Measurements from ENCODE around the gene CPEB1. TPM values are rescaled to one million over a fixed set of nuclear protein-coding genes. Genes with fewer than 3 reads are reported as not detected.

The CPEB1 gene
- total and polyA plus RNA-seq, 2 of the 13 experiments (the other 11 are each of a cell fraction or from before 2014, with no cell fraction given): 0.03 to 0.07 TPM

DNA sequence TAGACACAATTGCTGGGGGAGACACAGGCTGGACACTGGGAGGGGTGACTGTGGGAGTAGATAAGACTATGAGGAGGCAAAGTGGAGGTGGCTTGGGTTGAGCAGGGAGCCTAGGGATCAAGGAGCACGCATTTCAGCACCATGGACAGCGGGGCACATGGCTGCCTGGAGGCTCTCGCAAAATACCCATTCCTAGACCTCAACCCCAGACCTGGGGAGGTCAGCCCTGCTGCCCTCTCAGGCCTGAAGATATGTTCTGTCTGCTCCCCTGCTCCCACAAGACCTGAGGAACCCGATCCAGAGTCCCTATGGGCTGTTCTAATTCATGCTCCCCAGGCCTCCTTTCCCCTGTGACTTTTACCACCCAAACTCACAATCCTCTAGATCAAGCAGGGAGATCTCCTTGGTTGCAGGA is 16.0 kb upstream of the CPEB1 start (continued):
- TF ChIP-seq, protein P1, sequence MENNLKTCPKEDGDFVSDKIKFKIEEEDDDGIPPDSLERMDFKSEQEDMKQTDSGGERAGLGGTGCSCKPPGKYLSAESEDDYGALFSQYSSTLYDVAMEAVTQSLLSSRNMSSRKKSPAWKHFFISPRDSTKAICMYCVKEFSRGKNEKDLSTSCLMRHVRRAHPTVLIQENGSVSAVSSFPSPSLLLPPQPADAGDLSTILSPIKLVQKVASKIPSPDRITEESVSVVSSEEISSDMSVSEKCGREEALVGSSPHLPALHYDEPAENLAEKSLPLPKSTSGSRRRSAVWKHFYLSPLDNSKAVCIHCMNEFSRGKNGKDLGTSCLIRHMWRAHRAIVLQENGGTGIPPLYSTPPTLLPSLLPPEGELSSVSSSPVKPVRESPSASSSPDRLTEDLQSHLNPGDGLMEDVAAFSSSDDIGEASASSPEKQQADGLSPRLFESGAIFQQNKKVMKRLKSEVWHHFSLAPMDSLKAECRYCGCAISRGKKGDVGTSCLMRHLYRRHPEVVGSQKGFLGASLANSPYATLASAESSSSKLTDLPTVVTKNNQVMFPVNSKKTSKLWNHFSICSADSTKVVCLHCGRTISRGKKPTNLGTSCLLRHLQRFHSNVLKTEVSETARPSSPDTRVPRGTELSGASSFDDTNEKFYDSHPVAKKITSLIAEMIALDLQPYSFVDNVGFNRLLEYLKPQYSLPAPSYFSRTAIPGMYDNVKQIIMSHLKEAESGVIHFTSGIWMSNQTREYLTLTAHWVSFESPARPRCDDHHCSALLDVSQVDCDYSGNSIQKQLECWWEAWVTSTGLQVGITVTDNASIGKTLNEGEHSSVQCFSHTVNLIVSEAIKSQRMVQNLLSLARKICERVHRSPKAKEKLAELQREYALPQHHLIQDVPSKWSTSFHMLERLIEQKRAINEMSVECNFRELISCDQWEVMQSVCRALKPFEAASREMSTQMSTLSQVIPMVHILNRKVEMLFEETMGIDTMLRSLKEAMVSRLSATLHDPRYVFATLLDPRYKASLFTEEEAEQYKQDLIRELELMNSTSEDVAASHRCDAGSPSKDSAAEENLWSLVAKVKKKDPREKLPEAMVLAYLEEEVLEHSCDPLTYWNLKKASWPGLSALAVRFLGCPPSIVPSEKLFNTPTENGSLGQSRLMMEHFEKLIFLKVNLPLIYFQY (CRISPR knock-in tag; IDR thresholded peaks at IDR 0.05; ENCODE audit: borderline replicate concordance): 0 out of 2 replicates have a peak, but pooled peaks have one; percentile 54
- TF ChIP-seq ZNF256 (CRISPR knock-in tag; conservative IDR thresholded peaks at IDR 0.05) (peak; percentile 92), ZC3H13 (CRISPR knock-in tag; IDR thresholded peaks at IDR 0.05) (0 out of 2 replicates have a peak, but pooled peaks have one; percentile 42), ZNF589 (CRISPR knock-in tag; conservative IDR thresholded peaks at IDR 0.05) (peak; percentile 81), NCOR1 (IDR thresholded peaks at IDR 0.05; ENCODE audit: borderline replicate concordance, low read length) (no peak), SOX13 (IDR thresholded peaks at IDR 0.05) (no peak), SOX13 (CRISPR knock-in tag; conservative IDR thresholded peaks at IDR 0.05 in 1 of 2, IDR thresholded peaks at IDR 0.05 in 1 of 2) (peak in 1 of 2 experiments; percentile 38; a peak in 1 of 4 replicates), HOXA5 (CRISPR knock-in tag; IDR thresholded peaks at IDR 0.05) (peak; percentile 92), RFXAP (CRISPR knock-in tag; IDR thresholded peaks at IDR 0.05; ENCODE audit: borderline replicate concordance) (peak; percentile 55; the same call in 1 of the 2 replicates), RAD51 (IDR thresholded peaks at IDR 0.05; ENCODE audit: borderline replicate concordance) (no peak), GFI1 (CRISPR knock-in tag; IDR thresholded peaks at IDR 0.05; ENCODE audit: borderline replicate concordance) (no peak), SIN3B (IDR thresholded peaks at IDR 0.05; ENCODE audit: low read length) (no peak), ZNF598 (CRISPR knock-in tag; IDR thresholded peaks at IDR 0.05; ENCODE audit: borderline replicate concordance) (no peak), MED1 (CRISPR knock-in tag; IDR thresholded peaks at IDR 0.05) (peak; percentile 50; the same call in 1 of the 2 replicates), ZNF644 (CRISPR knock-in tag; IDR thresholded peaks at IDR 0.05; ENCODE audit: low read depth) (no peak; the same call in 1 of the 2 replicates), SCMH1 (CRISPR knock-in tag; IDR thresholded peaks at IDR 0.05; ENCODE audit: borderline replicate concordance) (no peak), PAX8 (CRISPR knock-in tag; IDR thresholded peaks at IDR 0.05; ENCODE audit: borderline replicate concordance) (no peak), SNAPC5 (CRISPR knock-in tag; IDR thresholded peaks at IDR 0.05; ENCODE audit: borderline replicate concordance) (no peak), ATF3 (CRISPR knock-in tag; IDR thresholded peaks at IDR 0.05) (peak; percentile 66; the same call in 1 of the 2 replicates)
- TF ChIP-seq, protein P2, sequence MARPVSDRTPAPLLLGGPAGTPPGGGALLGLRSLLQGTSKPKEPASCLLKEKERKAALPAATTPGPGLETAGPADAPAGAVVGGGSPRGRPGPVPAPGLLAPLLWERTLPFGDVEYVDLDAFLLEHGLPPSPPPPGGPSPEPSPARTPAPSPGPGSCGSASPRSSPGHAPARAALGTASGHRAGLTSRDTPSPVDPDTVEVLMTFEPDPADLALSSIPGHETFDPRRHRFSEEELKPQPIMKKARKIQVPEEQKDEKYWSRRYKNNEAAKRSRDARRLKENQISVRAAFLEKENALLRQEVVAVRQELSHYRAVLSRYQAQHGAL (CRISPR knock-in tag; IDR thresholded peaks at IDR 0.05; ENCODE audit: not compliant biosample characterization): no peak
- TF ChIP-seq, protein P3, sequence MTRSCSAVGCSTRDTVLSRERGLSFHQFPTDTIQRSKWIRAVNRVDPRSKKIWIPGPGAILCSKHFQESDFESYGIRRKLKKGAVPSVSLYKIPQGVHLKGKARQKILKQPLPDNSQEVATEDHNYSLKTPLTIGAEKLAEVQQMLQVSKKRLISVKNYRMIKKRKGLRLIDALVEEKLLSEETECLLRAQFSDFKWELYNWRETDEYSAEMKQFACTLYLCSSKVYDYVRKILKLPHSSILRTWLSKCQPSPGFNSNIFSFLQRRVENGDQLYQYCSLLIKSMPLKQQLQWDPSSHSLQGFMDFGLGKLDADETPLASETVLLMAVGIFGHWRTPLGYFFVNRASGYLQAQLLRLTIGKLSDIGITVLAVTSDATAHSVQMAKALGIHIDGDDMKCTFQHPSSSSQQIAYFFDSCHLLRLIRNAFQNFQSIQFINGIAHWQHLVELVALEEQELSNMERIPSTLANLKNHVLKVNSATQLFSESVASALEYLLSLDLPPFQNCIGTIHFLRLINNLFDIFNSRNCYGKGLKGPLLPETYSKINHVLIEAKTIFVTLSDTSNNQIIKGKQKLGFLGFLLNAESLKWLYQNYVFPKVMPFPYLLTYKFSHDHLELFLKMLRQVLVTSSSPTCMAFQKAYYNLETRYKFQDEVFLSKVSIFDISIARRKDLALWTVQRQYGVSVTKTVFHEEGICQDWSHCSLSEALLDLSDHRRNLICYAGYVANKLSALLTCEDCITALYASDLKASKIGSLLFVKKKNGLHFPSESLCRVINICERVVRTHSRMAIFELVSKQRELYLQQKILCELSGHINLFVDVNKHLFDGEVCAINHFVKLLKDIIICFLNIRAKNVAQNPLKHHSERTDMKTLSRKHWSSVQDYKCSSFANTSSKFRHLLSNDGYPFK (CRISPR knock-in tag; IDR thresholded peaks at IDR 0.05; ENCODE audit: borderline replicate concordance): 0 out of 2 replicates have a peak, but pooled peaks have one; percentile 28

All from HepG2 (cell line).